Stimulated activated CD4-positive, alpha-beta T cell treated with anti-CD3 and anti-CD28 coated beads, Interleukin-1b, Interleukin-23, amount 100 ng/mL, for 1 hour (primary cell): ENCODE measurements around the gene KIAA1755.

Experiments
- DNase-seq, 2 donors: peaks; one replicate each; pipeline ENCODE4 v3.0.0-alpha.2; 2020; ENCODE audit warnings: low read depth in 2 of 2

The KIAA1755 gene

DNA sequence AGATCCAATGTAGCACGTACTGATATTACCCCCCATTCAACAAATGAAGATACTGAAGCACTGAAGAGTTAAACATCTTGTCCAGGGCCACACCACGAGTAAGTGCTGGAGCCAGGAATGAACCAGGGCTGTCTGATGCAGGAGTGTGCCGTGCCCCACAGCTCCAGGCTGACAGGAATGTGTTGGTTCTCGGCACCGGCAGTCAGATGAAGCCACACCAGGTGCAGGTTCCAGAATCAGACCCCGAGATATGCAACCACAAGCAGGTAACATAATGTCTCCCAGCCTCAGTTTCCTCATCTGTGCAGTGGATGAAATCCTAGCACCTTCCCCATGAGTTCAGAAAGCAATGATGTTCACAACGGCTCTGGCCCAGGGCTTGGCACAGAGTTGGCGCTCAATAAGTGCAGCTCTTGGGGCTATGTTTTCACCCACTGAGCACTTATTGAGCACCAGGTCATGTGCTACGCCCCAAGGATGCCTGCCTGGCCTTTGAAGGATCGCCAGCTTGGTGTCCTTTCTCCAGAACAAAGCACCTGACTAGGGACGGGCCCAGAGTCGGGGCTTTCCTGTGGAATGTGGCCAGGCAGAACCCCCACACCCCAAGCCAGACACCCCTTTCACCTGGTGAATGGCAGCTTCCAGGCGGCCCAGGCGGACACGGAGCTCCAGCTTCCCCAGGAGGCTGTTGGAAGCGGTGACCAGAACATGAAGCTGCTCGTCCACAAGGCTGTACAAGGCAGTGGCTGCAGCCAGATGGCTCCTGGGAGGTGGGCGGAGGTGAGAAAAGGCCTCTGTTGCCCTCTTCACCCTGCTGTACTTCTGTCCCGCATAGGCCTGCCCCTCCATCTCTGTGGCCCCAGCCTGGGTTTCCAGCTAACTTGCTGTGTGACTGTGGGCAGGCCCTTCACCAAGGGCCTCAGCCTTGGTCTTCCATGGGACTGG, 41.3 kb downstream of the KIAA1755 start:
- no peak for DNase-seq

DNA sequence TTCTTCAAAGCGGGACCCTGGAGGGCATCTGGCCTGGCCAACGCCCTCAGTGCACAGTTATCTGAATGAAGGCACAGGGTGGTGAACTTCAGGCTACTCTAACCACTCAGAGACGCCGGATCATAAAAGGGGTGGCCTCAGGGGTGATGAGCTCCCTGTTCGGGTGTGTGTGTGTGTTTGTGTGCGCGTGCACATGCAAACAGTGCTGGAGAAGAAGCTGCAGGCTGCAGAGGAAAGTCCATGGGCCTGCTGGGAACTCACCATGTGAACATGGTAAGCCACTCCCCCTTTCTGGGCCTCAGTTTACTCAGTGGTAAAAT, 42.0 kb downstream of the KIAA1755 start:
- no peak for DNase-seq

DNA sequence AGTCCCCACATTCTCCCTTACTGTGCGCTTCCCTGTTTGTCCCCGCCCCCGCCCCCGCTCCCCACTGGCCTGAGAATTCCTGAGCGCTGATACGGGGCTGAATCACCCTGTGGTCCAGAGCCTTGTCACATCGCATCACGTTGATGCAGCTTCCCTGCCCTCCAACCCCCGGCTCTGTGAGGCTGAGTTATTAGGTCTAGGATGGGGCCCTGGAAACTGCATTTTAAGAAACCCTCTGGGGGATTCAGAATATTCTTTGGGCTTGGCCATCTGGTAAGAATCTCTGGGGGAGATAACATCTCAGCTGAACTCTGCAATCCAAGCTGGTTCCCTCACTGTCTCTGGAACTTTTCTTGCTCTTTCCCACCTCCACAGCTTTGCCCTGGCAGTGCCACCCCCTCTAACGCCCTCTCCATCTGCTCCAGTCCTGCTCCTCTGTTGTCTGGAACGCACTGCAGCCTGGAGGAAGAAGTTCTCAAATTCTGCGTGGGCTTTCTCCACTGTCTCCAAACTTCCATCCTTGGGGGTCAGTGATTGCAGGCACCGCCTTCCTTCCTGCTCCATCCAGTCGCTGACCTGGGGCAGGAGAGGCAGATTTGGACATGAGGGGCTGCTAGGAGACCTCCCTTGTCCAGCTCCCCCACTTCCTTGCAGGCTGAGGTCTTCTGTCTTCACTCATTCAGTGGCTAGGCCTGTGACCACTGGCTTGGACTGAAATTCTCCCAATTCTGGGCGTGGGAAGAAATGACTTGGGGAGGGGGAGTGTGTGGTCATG, 42.6 kb downstream of the KIAA1755 start:
- DNase-seq = no peak

DNA sequence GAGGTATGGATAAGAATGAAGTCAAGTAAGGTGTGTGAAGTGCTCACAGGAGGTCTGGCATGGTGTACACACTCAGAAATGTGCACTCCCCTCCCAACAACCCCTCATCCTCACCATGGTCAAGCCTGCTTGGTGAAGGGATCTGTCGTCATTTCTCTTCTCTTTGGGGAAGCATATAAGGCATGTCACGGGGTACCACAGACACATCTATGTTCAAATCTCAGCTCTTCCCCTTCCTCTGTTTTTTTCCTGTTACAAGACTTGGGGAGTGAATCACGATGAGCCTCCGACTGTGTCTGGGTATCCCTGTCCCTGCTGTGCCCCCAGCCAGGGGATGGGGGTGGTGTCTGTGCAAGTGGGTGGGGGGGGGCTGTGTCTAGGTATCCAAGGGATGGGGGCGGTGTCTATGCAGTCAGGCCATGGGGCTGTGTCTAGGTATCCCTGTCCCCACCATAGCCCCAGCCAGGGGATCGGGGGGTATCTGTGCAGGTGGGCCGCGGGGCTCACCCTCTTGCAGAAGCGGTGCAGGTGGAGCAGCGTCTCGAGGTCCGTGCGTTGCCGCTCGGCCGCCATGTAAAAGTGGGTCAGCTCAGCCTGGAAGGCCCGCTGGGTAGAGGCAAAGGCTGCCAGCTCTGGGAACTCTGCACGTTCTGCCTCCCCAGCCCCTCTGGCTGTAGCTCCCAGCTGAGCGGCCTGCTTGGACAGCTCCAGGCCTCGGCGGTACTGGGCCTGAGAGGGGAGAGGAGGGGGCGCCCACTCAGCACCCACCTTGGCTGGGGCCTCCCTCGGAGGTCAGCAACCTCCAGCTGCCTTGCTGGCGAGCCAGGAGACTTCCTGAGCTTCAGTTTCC, 43.6 kb downstream of the KIAA1755 start:
- no peak for DNase-seq

DNA sequence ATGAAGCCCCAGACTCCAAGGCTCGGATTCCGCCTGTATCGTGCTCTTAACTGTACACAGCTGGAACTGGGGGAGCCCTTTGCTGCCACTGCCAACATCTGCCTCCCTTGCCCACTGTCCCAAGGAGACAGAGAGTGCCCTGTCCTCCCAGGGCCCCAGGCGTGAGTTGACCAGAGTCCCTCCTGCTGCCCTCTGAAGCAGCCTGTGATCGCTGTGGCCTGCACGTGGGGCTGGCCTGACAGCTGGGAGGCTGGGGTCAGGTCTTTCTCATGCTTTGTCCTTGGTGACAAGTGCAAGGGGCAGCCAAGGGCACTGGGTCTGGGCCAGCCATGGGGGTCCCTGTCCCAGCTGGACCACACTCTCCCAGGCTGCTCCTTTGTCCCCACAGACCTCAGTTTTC, 44.3 kb downstream of the KIAA1755 start:
- no peak for DNase-seq

DNA sequence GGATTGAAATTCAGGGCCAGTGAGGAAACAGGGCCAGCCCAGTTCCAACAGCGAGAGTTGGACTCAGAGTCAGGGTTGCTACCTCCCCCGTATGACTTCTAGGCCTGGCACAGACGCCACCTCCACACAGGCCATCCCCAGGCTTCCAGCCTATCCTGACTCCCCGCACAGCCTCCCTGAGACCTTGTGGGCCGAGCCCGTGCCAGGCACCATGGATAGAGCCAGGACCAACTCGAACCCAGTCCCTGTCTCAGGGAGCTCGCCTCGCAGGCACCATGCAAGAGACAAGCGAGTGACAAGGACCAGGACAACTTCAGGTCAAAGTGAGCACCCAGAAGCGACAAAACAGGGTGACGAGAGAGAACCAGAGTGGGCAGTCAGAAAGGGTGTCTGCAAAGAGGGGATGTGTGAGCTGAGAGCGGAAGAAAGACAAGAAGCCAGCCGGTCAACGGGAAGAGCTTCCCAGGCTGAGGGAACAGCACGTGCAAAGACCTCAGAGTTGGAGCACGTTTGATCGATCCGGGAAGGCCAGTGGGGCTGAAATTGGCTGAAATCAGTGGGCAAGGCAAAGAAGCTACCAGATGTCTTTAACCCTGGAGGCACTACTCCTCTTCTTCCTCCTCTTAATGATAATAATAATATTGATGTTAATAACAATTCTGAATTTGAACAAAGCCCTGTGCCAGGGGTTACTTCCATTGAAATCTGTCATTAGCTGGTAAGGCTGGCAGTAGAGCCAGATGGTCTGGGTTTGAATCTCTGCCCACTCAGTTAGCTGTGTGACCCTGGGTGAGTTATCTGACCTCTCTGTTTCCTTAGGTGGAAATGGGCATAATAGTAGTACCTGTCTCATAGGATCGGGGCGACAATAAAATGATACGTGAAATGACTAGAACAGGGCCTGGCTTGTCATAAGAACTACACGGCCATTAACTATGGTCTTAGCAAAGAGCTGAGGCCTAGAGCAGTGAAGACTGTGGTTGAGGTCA, 45.0 kb downstream of the KIAA1755 start:
- DNase-seq = no peak

DNA sequence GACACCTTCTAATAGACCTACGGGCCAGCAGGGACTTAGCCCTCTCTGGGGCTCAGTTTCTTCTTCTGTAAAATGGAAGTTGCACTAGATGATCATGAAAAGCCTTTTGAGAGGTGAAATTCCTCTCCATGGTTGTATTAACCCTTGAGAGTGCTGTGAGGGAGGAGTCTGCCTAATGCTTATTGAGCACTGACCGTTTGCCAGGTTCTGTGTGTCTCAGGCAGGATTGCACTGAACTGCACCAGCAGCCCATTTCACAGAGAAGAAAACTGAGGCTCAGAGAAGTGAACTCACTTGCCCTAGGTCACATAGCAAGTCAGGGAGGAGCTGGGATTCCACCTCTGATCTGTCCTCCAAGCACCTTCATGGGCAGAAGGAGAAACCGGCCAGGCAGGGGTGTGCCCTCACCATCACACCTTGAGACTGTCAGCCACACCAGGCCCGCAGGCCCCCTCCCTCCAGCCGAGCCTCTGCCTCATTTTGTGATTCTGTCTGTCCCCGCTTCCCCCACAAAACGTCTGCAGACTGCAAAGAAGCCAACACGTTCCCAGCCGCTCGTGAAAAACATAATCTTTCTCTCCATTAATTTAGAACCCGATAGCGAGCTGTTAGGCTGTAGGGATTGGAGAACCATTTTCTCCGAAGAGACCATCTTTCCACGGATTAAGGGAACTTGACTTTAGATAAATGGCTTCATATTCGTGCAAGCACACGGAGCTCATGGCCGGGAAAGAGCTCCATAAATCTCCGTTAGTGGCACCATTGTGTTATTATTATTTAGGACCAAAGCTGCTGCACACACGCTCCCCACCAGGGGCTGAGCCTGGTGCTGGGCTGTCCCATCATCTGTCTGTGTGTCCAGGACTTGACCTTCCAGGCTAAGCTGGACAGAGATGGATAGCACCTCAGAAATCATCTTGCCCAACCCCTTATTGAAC, 46.0 kb downstream of the KIAA1755 start:
- DNase-seq = no peak

DNA sequence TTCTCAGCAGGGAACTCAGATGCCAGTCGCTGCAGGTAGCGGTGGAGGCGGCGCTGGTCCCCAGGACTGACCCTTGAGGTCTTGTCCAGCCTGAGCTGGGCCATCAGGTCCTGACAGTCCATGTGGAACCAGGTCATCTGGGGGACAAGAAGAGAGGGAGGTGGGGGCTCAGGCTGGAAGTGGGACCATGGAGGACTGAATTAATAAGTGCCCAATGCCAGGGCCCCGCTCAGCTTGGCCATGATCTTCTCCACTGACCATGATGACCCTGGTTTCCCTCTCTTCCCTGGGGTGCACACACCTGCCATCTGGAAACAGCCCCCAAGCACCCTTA, 47.0 kb downstream of the KIAA1755 start:
- no peak for DNase-seq

DNA sequence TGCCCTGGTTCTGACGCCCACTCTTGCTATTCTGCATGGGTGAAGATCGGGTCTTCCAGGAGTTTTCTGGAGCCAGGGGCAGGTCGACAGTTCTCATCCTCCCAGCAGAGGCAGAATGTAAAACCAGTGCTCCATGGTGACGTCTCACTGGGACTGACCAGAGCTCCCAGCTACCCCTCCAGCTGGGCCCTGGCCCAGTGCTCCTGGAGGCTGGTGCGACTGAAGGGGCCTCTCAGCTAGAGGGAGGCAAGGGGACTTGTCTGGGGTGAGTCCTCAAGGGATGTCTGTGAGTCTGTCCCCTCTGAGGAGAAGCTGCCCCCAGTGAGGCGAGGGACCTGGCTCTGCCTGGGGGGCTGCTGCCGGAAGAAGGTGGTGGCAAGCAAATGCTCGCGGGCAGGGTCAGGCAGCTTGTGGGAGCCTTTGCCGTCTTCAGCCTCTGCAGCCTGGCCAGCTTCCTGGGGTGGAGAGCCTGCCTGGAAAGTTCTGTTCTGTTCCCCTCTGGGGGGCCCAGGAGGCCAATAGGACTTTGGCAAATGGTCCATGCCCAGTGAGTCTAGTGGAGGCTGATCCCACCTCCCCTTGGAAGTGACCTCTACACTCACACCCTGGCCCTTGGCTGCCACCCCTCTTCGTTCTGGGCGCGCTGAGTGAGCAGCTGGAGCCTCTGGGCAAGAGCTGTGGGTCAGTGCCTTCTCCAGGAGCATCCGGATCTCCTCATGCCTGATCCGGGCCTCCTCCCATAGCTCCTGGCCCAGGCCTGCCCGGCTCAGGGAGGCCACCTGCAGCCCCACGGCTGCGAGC, 47.5 kb downstream of the KIAA1755 start:
- no peak for DNase-seq

DNA sequence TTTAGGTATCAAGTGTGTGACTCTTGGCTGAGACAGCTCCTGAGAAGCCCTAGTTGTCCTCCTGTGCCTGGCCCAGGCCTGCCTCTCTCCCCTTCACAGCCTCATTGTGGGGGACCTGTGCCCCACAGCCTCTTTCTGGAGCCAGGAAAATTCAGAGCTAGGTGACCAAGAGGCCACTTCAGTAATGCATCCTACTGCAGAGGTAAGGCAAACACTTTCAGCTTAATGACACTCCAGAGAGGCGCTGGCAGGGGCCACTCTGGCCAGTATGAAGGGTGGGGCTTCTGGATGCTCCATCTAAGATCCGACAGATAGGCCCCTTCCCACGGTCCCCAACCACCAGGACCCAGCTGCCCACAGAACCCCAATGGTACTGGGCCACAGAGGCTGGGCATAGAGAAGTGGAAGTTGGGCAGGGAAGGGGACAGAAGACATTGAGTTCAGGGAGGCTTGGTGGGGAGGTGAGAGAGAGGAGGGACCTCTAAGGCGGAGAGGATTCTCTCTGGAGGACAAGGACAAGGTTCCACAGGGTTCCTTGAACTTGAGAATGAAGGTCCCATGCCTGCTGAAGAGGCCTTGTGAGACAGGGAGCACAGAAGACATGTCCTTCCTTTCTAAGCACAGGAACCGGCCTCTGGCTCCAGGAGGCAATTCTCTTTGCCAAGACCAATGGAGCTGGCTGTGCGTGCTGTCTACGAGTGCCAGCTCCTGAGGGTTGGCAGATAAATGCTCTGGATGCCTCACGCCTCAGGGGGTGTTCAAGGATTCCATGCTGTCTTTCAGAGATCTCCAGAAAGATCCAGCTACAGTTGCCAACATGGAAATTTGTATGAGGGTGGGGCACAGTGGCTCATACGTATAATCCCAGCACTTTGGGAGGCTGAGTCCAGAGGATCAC, 49.1 kb downstream of the KIAA1755 start:
- DNase-seq = no peak

DNA sequence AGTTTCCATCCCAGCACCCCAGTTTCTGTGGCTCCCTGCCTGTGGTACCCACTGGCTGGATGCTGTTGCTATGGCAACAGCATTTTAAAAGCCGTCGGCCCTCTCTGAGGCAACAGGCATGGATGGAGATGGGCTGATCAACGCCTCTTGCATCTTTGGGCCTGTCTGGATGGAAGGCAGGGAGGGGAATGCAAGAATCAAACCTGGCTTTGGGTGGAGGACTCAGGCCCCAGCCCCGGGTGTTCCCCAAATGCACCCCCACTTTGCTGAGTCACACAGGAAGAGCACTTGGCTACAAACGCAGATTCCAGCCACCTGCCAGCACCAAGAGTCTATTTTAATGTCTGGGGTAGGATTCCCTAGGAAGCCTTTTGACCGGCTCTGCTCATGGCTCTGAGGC, 49.8 kb downstream of the KIAA1755 start:
- no peak for DNase-seq

DNA sequence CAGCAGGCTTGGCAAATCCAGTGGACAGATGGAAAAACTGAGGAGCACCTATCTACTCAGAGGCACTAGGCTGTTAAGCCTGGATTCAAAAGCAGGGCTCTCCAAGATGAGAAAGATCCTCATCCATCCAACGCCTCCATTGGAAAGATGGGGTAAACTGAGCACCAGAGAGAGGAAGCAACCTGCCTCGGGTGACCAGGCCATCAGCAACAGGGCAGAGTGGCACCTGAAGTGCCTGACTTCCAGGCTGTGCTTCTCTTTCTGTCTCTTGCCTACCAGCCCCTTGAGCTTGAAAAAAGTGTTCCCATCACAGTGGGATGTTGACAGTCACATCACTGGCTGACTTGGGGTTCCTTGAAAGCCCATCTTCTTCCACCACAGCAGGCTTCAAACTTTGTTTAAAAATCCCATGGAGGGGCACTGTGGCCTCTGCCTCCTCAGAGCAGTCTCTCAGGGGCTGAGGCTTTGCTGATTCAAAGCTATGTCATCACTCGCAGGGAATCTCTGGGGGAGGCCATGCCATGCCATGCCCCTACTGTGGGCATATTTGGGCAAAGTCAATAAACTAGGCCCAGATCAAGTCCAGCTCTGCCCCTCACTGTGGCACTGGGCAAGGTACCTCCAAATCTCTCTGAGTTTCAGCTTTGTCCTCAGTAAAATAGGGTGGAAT, 50.7 kb downstream of the KIAA1755 start:
- DNase-seq = no peak

DNA sequence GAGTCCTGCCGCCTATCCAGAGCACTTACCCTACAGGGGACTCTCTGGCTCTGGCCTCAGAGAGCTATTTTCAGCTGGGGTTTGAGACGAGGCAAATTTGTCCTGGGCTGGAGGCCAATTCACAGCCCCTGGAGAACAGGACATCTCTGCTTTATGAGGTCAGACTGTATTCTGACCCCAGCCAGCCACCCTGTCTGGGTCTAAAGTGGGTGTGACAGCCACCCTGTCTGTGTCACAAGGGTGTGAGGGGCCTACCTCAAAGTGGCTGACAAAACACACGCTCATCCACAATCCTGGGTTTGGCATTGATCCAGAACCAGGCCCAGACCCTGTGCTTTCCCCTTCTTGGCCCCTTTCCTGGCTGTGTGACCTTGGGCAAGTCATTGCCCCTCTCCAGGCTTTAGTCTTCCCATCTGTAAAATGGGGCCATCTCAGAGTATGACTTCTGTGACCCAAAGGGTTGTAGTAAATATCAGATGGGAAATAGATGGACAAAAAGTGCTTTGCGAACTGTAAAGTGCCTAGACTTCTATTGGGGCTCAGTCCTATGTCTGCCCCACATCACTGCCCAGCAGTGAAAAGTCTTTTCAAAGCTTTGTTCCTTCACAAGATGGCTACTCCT, 51.4 kb downstream of the KIAA1755 start:
- no peak for DNase-seq

DNA sequence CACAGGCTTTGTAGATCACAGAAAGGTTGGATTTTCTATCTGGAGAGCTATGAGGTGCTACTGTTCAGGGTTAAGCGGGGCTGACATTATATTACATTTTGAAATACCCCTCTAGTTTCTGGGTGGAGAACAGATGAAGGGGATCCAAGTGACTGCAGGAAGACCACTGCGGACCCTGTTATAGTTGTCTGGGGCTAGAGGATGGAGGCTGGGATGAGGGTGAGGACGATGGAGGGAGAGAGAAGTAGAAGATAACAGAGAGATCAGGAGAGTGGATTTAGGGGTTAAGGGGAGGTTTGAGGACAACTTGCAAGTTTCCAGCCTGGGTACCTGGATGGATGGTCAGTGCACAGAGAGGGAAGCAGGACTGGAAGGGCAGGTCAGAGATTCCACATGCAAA, 52.0 kb downstream of the KIAA1755 start:
- no peak for DNase-seq

DNA sequence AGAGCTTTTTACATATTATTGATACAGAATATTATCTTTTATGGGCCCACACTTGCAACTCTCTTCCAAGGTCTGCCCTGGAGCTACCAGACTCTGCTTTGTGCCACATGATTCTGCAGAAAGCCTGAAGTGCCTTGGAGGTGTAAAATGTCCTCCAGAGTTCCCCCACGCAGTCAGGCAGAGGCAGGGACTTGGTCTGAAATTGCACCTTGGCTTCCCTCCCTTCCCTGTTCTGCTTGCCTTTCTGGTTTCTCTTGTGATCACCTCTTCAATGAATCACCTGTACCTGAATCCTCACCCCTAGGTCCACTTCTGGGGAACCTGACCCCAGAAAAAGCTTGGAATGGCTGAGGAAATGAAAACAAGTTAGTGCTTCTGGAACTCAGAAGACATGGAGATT, 52.4 kb downstream of the KIAA1755 start:
- DNase-seq = no peak

DNA sequence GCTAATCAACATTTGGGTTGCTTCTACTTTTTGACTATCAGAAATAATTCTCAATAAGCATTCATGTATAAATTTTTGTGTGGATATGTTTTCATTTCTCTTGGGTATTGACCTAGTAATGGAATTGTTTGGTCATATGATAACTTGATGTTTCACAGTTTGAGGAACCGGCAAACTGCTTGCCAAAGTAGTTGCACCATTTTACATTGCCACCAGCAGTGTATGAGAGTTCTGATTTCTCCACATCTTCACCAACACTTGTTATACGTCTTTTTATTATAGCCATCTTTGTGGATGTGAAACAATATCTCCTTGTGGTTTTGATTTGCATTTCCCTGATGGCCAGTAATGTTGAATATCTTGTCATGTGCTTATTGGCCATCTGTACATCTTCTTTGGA, 52.9 kb downstream of the KIAA1755 start:
- no peak for DNase-seq

DNA sequence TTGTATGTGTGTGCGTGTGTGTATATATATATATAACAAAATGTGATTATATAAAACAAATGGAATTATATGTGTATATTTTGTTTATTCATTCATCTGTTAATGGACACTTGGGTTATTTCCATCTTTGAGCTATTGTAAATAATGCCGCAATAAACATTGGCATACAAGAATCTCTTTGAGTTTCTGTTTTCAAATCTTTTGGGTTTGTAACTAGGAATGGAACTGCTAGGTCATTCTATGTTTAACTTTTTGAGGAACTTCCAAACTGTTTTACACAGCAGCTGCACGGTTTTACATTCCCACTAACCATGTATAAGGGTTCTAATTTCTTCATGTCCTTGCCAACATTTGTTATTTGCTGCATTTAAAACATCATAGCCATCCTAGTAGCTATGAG, 55.5 kb downstream of the KIAA1755 start:
- DNase-seq = no peak
